ENCODE measurements around the gene AZIN2.

Gene AZIN2

GRCh38 chr1:33152685-33153432, 71.9 kb downstream of the AZIN2 start:
- DNase-seq (ENCODE audit: low read depth, low spot score): no peak

GRCh38 chr1:33153650-33154049, 72.7 kb downstream of the AZIN2 start:
- DNase-seq (ENCODE audit: low read depth, low spot score): no peak

- no peak for DNase-seq (ENCODE audit: low read depth, low spot score)
Observed at GRCh38 chr1:33155877-33156538, 75.1 kb downstream of the AZIN2 start.

DNA sequence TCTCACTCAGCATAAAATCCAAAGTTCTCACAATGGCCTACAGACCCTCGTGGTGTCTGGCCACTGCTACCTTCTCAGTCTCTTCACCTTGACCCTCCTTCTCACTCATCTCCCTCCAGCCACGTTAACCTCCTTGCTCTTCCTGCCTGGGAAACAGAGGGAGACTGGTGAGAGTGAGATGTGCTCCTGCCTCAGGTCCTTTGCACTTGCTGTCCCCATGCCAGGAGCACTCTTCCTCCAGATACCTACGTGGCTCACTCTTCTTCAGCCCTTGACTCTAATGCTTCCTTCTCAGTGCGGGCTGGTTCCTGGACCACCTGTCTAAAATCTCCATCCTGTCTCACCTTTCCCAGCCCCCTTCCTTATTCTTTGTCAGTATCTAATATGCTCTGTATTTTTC, 76.2 kb downstream of the AZIN2 start:
- no peak for DNase-seq (ENCODE audit: low read depth, low spot score)

- no peak for DNase-seq (ENCODE audit: low read depth, low spot score)
Observed at GRCh38 chr1:33158366-33158765, 77.4 kb downstream of the AZIN2 start.

DNA sequence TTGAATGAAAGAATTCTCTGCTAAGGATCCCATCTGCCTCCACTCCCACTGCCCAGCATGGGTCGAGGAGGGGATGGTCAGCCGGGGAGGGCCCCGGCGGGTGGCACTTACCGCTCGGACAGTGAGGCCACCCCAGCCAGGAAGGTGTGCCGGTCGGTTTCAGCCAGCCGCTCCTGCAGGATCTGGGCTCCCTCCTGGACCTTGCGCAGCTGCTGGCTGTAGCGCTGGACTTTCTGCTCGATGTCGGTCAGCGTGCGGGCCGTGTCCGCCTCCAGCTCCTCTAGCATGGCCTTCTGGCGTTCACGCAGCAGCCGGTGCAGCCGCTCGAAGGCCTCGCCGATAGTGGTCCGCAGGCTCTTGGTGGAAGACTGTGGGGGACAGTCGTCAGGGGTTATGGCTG, 78.6 kb downstream of the AZIN2 start:
- no peak for DNase-seq (ENCODE audit: low read depth, low spot score)

- no peak for DNase-seq (ENCODE audit: low read depth, low spot score)
Observed at GRCh38 chr1:33161061-33161681, 80.2 kb downstream of the AZIN2 start.

- no peak for DNase-seq (ENCODE audit: low read depth, low spot score)
Observed at GRCh38 chr1:33162141-33162540, 81.2 kb downstream of the AZIN2 start.

- DNase-seq (ENCODE audit: low read depth, low spot score): no peak
Observed at GRCh38 chr1:33163621-33164519, 82.9 kb downstream of the AZIN2 start.

GRCh38 chr1:33165209-33165608, 84.3 kb downstream of the AZIN2 start:
- no peak for DNase-seq (ENCODE audit: low read depth, low spot score)

- DNase-seq (ENCODE audit: low read depth, low spot score): no peak
Observed at GRCh38 chr1:33165809-33166208, 84.9 kb downstream of the AZIN2 start.

GRCh38 chr1:33167650-33168447, 86.9 kb downstream of the AZIN2 start:
- DNase-seq (ENCODE audit: low read depth, low spot score): no peak

DNA sequence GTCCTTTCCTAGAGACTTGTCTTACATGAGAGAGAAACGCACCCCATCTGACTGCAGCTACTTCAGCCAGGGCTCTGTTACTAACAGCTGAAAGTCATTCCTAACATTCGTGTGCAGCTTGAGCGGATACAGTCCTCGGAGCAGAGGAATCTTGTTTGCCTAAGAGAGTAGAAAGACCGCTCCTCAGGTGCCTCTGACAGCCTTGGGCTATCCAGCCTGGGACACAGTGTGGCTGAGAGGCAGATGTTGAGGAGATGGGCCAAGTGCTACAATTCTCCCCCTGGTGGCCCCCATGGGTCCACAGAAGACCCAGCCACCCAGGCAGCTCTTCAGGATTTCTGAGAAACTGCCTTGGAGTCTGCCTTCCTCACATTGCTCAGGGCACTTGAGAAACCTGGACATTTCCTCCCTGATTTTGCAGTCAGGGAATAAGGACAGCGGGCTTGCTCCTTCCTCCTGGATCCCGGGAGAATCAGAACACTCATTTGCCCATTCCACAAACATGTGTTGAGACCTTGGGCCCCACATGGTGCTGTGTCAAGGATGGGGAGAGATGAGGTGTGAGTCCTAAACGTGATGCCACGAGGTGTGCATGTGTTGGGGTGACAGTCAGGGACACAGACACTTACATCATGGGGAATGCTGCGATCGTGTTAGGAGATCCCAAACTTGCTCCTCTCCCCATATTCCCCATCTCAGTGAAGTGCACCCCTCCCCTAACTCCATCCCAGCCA, 87.8 kb downstream of the AZIN2 start:
- DNase-seq (ENCODE audit: low read depth, low spot score): no peak

DNA sequence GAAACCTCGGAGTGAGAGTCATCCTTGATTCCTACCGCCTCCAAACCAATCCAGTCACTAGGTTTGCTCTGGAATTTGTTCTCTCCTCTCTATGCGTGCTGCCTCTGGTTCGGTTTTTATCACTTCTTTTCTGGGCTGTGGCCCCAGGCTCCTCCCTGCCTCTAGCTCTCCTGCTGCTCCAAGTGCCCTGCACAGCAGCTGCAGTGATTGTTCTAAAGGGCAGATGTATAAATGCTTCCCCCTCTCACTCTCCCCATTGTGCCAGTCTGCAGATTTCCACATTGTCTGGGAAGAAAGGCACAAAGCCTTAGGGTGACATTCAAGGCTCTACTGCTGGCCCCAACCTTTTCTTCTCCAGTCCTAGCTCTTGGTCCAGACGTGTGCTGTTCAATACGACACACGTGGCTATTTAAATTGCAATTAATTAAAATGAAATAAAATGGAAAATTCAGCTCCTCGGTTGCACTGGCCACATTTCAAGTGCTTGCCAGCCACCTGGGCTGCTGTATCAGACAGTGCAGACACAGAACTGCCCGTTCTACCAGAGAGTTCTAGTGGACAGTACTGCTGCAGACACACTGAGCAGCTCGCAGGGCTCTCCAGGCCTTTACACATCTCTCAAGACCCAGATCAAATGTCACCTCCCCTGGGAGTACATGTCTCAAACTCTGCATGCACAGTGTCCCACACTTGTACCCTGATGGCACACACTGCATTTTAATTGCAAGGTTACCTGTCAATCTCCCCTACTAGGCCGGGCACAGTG, 88.5 kb downstream of the AZIN2 start:
- no peak for DNase-seq (ENCODE audit: low read depth, low spot score)

Data from activated naive CD8-positive, alpha-beta T cell treated with anti-CD3 and anti-CD28 coated beads, Interleukin-2, amount 50 U/mL, for 16 hours (primary cell).